ENCODE results near the gene HES4. TPM values are rescaled to one million over a fixed set of nuclear protein-coding genes. Genes with fewer than 3 reads are reported as not detected.
"Not testable (repeated sequence)": the region's sequence is repeated elsewhere in the genome, so short reads cannot be mapped to it uniquely, and the experiment has no call there.

HES4 gene
- total RNA-seq, 1 experiment from 2014 or later = 45.3 TPM

DNA sequence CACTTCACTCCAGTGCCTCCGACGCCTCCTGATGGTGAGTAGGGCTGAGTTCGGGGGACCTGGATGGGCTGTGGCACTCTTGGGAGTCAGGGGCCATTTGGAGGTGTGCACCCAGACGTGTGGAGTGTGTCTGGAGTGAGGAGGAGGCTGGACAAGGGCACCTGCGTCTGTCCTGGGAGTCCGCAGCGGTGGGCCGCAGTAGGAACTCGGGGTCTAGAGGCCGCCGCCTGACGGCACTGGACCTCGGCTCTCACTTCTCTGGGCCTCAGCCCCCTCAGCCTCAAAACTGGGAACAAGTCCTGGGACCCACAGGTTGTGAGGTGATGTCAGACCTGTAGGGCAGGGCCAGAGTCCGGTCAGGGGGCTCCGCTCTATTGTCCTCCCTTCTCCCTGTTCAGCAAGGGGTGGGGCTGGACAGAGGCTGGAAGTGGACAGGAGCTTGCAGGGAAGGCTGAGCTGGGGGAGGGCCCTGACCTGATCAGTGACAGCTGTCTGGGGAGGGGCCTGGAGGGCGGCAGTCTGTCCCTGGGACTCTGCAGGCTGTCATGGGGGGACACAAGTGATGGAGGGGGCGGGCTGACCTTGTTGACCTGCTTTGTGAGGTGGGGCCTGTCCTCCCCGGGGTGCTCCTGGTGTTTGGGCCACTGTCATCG lies 35.5 kb upstream of the HES4 start:
- in situ Hi-C loops (cut with HindIII; ENCODE audit: low pct_unique_long_range_greater_than_20kb, low sequenced_read_pairs) = no loop called here
- no peak for DNase-seq (ENCODE audit: low read depth)

DNA sequence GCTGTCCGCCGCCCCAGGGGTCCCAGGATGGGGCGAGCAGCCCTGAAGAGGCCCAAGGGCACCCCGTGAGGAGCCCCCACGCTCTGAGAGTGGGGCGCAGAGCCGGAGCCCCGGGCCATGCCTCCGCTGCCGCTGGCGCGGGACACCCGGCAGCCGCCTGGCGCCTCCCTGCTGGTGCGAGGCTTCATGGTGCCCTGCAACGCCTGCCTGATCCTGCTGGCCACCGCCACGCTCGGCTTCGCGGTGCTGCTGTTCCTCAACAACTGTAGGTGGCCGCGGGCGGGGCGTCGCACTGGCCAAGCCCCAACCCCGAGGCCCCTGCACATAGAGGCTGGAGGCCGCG lies 34.5 kb upstream of the HES4 start:
- in situ Hi-C loops (cut with HindIII; ENCODE audit: low pct_unique_long_range_greater_than_20kb, low sequenced_read_pairs) = no loop called here
- no peak for DNase-seq (ENCODE audit: low read depth)

DNA sequence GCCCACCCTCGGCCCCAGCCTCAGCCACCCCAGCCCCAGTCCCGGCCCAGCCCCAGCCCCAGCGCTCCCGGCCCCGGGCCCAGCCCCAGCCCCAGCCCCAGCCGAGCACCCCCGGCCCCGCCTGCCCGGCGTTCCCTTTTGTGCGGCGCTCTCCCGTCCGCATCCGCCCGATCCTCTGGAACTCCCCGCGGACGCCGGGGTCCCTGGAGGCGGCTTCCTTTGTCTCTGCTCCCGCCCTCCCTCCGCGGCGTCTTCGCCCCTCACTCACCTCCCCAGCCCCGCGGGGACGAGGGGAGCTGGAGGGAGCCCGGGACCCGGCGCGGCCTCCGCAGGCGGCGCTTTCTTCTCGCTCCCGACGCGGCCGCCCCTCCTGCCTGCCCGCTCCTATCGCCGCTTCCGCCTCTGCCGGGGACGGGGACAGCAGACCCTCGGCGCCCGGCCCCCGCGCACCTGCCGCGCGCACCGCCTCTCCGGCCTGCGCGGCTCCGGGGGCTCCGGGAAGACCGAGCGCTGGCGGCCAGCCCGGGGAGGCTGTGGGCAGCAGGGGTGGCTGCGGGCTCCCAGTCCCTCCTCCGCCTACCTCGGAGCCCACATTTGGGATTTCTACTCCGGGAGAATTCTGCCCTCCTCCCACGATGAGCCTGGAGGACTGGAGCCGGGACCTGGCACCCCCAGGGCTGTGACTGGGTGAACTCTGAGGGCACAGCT lies 34.0 kb upstream of the HES4 start:
- in situ Hi-C loops (cut with HindIII; ENCODE audit: low pct_unique_long_range_greater_than_20kb, low sequenced_read_pairs) = no loop called here
- no peak for DNase-seq (ENCODE audit: low read depth)

DNA sequence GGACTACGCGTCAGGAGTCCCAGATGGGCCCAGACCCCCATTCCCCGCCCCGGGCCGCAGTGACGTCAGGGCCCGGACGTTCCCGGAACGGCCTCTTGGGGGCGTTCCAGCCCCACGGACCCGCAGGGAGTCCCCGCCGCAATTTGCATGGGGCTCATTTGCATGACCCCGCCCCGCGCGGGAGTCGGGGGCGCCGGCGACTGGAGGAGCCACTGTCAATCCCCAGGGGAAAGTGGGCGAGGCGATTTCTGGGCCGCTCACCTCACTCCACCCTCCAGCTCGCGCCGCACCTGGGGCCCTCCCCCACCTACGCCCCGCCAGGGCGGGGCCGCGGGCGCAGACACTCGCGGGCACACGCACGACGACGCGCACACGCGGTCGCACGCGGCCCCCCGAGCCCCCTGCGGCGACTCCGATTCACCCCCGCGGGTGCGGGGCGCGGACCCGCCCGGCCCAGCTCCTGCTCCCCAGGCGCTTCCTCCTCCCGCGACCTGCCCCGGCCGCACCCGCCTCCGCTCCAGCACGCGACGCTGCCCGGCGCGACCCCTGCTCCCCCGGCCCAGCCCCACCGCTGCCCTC lies 33.2 kb upstream of the HES4 start:
- in situ Hi-C loops (cut with HindIII; ENCODE audit: low pct_unique_long_range_greater_than_20kb, low sequenced_read_pairs) = no loop called here
- no peak for DNase-seq (ENCODE audit: low read depth)

DNA sequence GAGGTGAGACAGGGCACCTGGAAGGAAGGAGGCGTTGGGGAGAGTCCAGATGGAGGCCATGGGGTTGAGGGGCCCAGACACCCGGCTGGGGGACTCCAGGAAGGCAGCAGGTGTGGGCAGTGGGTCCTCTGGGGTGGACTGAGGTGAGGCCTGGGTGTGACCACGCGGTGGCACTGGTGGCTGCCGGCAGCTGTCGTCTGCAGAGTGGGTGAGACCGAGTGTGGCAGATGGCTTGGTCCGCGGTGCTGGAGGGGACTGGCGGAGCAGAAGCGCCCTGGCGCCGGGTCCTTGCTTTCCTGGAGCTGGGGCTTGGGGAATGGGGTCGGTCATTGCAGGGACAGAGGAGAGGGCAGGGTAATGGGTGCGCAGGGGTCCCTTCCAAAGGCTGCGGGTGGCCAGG lies 32.5 kb upstream of the HES4 start:
- in situ Hi-C loops (cut with HindIII; ENCODE audit: low pct_unique_long_range_greater_than_20kb, low sequenced_read_pairs) = no loop called here
- DNase-seq (ENCODE audit: low read depth) = no peak

DNA sequence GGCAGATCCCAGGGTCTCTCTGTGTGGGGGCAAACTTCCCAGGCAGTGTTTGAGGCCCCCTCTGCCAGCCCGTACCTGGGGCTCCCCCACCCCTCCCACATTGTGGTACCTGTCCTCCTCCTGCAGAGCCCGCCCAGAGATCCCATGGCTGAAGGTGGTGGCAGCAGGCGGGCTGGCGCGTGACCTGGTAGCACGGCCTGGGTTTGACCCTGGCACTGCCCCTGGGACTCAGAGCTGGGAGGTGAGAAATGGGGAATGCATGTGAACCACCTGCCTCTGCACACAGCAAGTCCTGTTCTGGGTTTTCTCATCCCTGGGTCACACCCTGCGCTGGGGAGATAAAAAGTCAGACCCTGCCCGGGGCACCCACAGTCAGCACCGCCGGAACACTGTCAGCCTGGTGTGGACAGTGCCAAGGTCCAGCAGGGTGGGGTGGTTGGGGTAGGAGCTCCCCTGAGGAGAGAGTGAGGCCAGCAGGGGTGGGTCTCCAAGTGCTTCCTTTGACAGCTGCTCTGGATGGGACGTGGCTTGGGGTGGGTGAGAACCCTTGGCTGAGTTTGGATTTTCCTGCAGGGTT lies 31.9 kb upstream of the HES4 start:
- no peak for DNase-seq (ENCODE audit: low read depth)
- in situ Hi-C loops (cut with HindIII; ENCODE audit: low pct_unique_long_range_greater_than_20kb, low sequenced_read_pairs) = no loop called here

DNA sequence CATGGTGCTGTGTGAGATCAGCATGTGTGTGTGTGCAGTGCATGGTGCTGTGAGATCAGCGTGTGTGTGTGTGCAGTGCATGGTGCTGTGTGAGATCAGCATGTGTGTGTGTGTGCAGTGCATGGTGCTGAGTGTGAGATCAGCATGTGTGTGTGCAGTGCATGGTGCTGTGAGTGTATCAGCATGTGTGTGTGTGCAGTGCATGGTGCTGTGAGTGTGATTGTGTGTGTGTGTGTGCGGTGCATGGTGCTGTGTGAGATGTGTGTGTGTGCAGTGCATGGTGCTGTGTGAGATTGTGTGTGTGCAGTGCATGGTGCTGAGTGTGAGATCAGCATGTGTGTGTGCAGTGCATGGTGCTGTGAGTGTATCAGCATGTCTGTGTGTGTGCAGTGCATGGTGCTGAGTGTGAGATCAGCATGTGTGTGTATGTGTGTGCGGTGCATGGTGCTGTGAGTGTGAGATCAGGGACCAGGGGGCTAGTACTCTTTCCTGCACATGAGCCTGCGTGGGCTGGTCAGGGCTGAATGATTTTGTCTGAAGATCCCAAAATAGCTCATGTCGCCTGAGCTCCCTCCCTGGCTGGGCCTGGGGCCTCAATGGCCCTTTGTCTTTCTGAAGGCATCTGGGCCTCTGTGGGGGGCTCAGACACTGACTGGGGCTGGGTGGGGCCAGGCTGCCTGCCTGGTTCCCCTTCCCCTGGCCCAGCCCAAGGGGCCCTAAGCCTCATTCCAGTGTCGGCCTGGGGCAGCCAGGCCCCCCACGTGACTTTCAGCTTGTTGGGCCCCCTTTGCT lies 31.2 kb upstream of the HES4 start:
- in situ Hi-C loops (cut with HindIII; ENCODE audit: low pct_unique_long_range_greater_than_20kb, low sequenced_read_pairs); DNase-seq (ENCODE audit: low read depth): not testable (repeated sequence)

DNA sequence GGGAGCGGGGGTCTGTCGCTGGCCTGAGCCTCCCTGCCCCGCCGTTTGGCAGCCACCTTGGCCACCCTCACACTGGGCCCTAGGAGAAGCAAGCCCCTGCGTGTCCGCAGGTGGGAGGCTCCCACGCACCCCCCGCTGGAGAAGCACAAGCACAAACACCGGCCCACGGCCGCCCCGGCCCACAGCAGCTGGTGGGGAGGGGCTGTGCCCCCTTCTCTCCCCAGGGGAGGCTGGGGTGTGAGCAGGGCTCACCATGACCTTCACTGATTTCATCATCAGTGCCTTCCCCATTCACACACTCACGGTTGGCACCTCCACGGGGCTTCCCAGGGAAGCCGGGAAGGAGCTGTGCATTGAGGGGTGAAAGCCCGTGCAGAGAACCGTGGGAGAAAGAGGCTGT lies 27.9 kb upstream of the HES4 start:
- DNase-seq (ENCODE audit: low read depth) = no peak
- in situ Hi-C loops (cut with HindIII; ENCODE audit: low pct_unique_long_range_greater_than_20kb, low sequenced_read_pairs) = no loop called here

DNA sequence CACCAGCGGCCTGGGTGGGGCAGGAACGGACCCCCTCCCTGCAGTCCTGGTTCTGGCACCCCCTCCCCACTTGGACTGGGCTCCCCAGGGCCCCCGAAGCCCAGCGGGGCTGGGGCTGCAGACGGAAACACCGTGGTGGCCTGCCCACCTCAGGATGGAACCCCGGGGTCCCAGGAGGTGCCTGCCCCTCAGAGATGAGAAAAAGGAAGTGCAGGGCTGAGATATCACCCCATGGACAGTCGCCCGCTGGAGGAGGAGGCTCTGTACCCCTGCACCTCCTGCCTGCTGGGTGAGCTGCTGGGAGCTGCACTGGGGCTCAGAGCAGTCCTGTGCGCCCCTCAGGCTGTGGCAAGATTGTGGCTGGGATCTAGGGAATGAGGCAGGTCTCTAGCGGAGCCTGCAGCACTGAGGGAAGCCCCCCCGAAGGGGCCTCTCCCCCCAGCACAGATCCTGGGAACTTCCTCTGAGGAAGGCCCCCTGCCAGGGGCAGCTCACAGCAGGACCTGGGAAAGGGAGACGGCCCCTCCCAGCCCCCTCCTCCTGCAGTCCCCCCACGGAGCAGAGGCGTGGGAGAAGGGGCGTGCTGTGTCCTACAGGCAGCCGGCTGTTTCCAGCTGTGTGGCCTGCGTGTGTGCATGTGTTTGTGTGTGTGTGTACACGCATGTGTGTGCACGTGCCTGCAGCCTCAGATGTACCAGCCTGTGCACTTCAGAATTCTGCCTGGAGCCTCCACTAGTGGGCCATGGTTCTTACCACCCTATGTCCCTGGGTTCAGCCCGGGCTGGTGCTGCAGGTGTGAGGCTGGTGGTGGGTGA lies 26.9 kb upstream of the HES4 start:
- in situ Hi-C loops (cut with HindIII; ENCODE audit: low pct_unique_long_range_greater_than_20kb, low sequenced_read_pairs) = no loop called here
- no peak for DNase-seq (ENCODE audit: low read depth)

DNA sequence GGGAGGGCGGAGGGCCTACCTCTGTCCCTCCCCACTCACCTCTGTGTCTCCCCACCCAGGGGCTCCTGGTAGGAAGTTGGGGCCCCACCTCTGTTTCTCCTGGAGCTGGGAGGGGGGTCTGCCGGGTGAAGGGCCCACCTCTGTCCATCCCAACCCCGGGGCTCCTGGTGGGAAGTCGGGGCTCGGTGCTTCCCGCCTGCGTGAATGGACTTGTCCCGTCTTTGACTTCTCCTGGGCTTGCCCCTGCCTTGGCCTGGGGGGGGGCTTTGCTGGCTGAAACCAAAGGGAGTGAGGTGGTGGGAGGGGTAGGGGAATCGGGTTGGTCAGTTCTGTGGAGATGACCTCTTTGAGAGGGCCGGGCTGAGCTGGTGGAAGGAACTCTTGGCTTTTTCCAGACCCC lies 25.8 kb upstream of the HES4 start:
- in situ Hi-C loops (cut with HindIII; ENCODE audit: low pct_unique_long_range_greater_than_20kb, low sequenced_read_pairs) = no loop called here
- no peak for DNase-seq (ENCODE audit: low read depth)

DNA sequence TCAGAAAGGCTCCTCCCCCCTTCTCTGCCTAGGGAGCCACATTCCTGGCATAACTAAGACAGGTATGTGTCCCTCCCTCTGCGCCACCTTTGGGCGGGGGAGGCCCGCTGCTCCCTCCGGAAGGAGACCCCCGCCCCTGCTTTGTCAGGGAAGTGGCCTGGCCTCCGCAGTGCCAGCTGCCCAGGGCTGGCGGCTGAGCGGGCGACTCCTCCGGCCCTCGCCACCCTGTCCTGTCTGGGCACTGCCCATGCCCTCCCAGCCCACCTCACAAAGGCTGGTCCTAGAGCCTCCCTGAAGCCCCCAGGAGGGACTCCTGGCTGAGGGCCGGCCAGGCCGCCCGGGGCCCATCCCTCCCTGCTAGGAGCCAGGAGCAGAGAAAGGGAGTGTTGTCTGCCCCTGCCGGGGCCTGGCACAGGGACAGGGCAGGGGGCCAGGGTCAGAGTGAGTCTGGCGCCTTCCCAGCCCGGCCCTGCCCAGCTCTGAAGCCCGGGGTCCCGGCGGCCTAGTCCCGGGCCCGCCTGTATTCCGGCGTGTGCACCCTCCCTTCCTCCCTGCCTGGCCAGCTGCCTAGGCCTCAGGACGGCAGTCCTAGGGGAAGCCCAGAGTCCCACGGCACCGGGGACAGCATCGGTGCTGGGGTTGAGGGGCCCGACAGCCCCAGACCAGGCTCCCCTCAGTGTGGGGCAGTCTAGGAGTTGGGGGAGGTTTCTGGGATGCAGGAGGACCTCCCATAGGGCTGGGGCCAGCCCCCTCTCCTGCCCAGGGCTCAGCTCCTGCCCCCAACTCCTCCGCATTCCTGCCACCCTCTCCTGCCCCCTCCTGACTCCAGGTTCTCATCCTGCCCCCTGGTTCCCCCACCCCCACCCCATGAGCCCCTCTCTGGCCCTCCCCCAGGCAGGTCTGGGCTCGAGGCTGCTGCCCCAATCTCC lies 25.1 kb upstream of the HES4 start:
- DNase-seq (ENCODE audit: low read depth) = peak; percentile 78
- in situ Hi-C loops (cut with HindIII; ENCODE audit: low pct_unique_long_range_greater_than_20kb, low sequenced_read_pairs) = no loop called here

DNA sequence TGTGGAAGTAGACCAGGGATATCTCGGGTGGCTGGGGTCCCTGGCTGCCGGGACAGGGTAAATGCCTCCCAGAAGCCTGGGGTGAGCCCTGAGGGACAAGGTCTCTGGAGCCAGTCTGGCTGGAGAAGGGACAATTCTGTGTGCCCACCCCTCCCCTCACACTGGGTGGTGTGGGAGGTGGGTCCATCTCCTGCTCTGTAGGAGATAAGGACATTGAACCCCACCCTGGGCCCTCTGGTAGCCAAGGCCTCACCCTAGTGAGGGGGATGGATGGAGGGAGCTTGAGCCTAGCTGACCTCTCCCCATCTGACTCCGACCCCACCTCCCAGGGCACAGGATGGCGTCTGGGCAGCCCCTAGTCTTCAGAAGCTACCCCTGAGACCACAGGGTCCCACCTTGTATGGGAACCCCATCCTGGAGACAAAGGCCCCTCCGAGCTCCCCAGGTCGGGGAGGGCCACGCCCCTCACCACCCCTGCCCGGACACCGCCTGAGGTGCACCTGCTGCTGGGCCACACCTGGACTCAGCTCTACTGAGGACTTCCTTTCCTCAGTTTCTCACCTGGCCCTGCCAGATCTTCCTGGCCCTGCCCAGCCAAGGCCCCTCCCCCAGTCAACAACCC lies 24.4 kb upstream of the HES4 start:
- in situ Hi-C loops (cut with HindIII; ENCODE audit: low pct_unique_long_range_greater_than_20kb, low sequenced_read_pairs) = no loop called here
- no peak for DNase-seq (ENCODE audit: low read depth)

DNA sequence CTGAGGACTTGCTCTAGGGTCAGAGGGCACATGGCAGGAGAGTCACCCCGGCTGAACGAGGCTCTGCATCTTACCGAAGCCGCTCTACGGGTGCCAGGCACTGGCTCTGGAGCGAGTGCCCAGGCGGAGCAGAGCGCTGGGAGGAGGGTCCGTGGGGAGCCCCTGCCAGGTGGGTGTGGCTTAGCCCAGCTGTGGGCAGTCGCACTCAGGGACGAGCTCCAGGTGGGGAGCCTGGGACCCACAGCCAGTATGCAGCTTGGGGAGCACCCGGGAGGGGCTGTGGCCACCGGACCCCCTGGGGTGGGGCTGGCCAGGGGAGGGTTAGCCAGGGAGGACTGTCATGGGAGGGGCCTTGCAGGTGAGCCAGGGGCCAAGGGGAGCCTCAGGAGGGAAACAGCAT lies 23.8 kb upstream of the HES4 start:
- in situ Hi-C loops (cut with HindIII; ENCODE audit: low pct_unique_long_range_greater_than_20kb, low sequenced_read_pairs) = no loop called here
- no peak for DNase-seq (ENCODE audit: low read depth)

DNA sequence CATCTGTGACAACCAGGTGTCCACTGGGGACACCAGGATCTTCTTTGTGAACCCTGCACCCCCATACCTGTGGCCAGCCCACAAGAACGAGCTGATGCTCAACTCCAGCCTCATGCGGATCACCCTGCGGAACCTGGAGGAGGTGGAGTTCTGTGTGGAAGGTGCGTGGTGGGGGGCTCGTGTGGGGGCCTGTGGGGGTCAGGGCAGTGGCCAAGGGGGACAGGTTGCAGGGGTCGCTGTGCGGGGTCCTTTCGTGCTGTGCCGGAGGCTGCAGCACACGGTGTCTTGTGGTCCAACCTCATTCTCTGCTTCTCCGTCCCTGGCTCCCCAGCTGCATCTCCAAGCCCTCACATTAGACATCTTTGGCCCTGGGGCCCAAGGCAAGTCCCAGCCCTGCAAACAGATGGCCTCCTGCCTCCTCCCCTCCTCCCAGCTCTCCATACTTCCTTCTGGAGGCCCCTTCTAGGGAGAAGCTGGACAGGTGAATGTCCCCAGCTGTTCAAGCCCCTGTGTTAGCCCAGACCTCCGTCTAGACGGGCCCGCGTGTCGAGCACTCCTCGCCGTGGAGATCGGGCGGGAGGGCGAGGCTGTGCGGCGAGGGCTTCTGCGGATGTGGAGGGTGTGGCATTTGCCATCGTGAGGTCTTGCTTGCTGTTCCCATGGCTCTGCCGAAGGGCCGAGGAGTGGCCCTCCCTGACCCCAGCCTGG lies 22.6 kb upstream of the HES4 start:
- no peak for DNase-seq (ENCODE audit: low read depth)
- in situ Hi-C loops (cut with HindIII; ENCODE audit: low pct_unique_long_range_greater_than_20kb, low sequenced_read_pairs) = no loop called here

DNA sequence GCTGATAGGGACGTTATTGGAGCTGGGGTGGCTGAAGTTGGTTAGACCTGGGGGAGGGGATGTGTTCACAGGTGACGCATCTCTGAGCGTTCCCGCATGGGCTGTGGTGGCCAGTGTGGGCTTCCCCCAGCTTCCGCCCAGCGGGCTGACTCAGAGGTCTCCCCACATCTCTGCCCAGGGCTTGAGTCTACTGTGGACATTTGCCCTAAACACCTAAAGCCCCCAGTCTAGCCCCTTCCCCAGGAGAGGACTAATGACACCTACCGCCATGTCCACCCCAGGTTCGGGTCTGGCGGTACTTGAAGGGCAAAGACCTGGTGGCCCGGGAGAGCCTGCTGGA lies 22.0 kb upstream of the HES4 start:
- DNase-seq (ENCODE audit: low read depth) = no peak
- in situ Hi-C loops (cut with HindIII; ENCODE audit: low pct_unique_long_range_greater_than_20kb, low sequenced_read_pairs) = no loop called here
